H1 (cell line): ENCODE measurements around the gene ARHGAP32. TPM values are rescaled to one million over a fixed set of nuclear protein-coding genes. Genes with fewer than 3 reads are reported as not detected.

Experiments
- CTCF ChIA-PET: fragments of 300-600 bp; sonication (Branson Sonifier 250); formaldehyde crosslinking; loops from one replicate; lab custom pipeline; 2021; ENCODE audit not compliant: partially characterized antibody; lab: Charles Lee
- POLR2A ChIA-PET: fragments of 300-600 bp; sonication (Branson Sonifier 250); formaldehyde crosslinking; loops from one replicate; lab custom pipeline; 2021; ENCODE audit warnings: inconsistent platforms; ENCODE audit not compliant: partially characterized antibody; lab: Charles Lee
- DNase-seq, 2 experiments: peaks; one replicate each; pipeline versions ENCODE4 v3.0.0 to v3.0.0-alpha.2; 2010 to 2022; ENCODE audit warnings: low spot score in 2 of 2, low read depth in 1 of 2, mixed read lengths in 1 of 2
- FAIRE-seq: peaks from 2 replicates; lab custom pipeline; 2011; peaks lifted over from hg19 to GRCh38; lab: Jason Lieb, UNC
- H2AFZ ChIP-seq: 2 replicates; pipeline ENCODE4 v1.8.1; 2012; ENCODE audit warnings: low read length, inconsistent platforms
- H2AK5ac ChIP-seq: 2 replicates; pipeline ENCODE4 v1.6.1; 2013; ENCODE audit warnings: low read depth, low read length
- H2BK120ac ChIP-seq: replicated peaks from 2 replicates; pipeline ENCODE3; 2013; ENCODE audit warnings: low read depth, low read length, inconsistent platforms
- H2BK12ac ChIP-seq: 2 replicates; pipeline ENCODE4 v1.6.1; 2013; ENCODE audit warnings: low read depth, low read length
- H2BK15ac ChIP-seq: 2 replicates; pipeline ENCODE4 v1.6.1; 2013; ENCODE audit warnings: low read length
- H2BK20ac ChIP-seq: 2 replicates; pipeline ENCODE4 v1.6.1; 2013; ENCODE audit warnings: low read length
- H2BK5ac ChIP-seq: 2 replicates; pipeline ENCODE4 v1.6.1; 2013; ENCODE audit warnings: low read depth, low read length
- H3K14ac ChIP-seq: 2 replicates; pipeline ENCODE4 v1.6.1; 2013; ENCODE audit warnings: inconsistent platforms; ENCODE audit not compliant: insufficient read length
- H3K18ac ChIP-seq: 2 replicates; pipeline ENCODE4 v1.6.1; 2013; ENCODE audit warnings: low read length; ENCODE audit errors: extremely low read depth
- H3K23ac ChIP-seq: 2 replicates; pipeline ENCODE4 v1.6.1; 2013; ENCODE audit warnings: inconsistent platforms; ENCODE audit not compliant: insufficient read length
- H3K23me2 ChIP-seq: 2 replicates; pipeline ENCODE4 v1.6.1; 2013; ENCODE audit warnings: low read depth, low read length
- H3K27ac ChIP-seq: 2 replicates; pipeline ENCODE4 v1.6.1; 2011; ENCODE audit warnings: low read depth, low read length, inconsistent platforms
- H3K27me3 ChIP-seq, 4 experiments: replicated peaks in 1 of 4; 1 replicate in 1 of 4; 2 replicates in 3 of 4; pipeline versions ENCODE4 v1.6.1 to v1.8.1; 2011 to 2013; ENCODE audit warnings: low read length in 3 of 4, mild to moderate bottlenecking in 3 of 4, inconsistent platforms in 2 of 4, mixed read lengths in 2 of 4, moderate library complexity in 1 of 4; ENCODE audit not compliant: control insufficient read depth in 3 of 4, insufficient read depth in 3 of 4; ENCODE audit errors: extremely low read depth in 1 of 4
- H3K36me3 ChIP-seq, 4 experiments: 2 replicates each; pipeline versions ENCODE4 v1.6.1 to v1.8.1; 2011 to 2013; ENCODE audit warnings: mild to moderate bottlenecking in 4 of 4, low read length in 3 of 4, moderate library complexity in 2 of 4, control low read depth in 1 of 4, inconsistent platforms in 1 of 4; ENCODE audit not compliant: insufficient read depth in 4 of 4, control insufficient read depth in 2 of 4
- H3K4ac ChIP-seq: replicated peaks from 2 replicates; pipeline ENCODE3; 2013; ENCODE audit warnings: low read length, low read depth, mixed read lengths, inconsistent platforms; ENCODE audit not compliant: insufficient read length
- H3K4me1 ChIP-seq, 4 experiments: replicated peaks in 1 of 4; 1 replicate in 1 of 4; 2 replicates in 3 of 4; pipeline versions ENCODE4 v1.6.1 to v1.8.1; 2011 to 2013; ENCODE audit warnings: low read length in 3 of 4, inconsistent platforms in 2 of 4, mixed read lengths in 1 of 4; ENCODE audit not compliant: insufficient read depth in 4 of 4, control insufficient read depth in 3 of 4
- H3K4me2 ChIP-seq, 2 experiments: 2 replicates each; pipeline versions ENCODE4 v1.6.1 to v1.8.1; 2011 to 2013; ENCODE audit warnings: low read depth in 2 of 2, low read length in 2 of 2, control low read depth in 1 of 2, inconsistent platforms in 1 of 2, mild to moderate bottlenecking in 1 of 2; ENCODE audit not compliant: insufficient read depth in 1 of 2
- H3K4me3 ChIP-seq, 4 experiments: fragments of 200-600, 300-600 bp in 1 of 4; sonication (generic), shearing (Covaris generic), sonication (Bioruptor Twin) in 1 of 4; 2 replicates each; pipeline versions ENCODE4 v1.5.1 to v1.8.1; 2011 to 2016; ENCODE audit warnings: low read length in 4 of 4, low read depth in 3 of 4, control low read depth in 2 of 4, inconsistent platforms in 2 of 4, mild to moderate bottlenecking in 2 of 4, mixed read lengths in 1 of 4, moderate library complexity in 1 of 4; ENCODE audit not compliant: insufficient read depth in 2 of 4; ENCODE audit errors: extremely low read depth in 1 of 4
- H3K56ac ChIP-seq: replicated peaks from 2 replicates; pipeline ENCODE3; 2013; ENCODE audit warnings: low read depth, mild to moderate bottlenecking, mixed read lengths, low read length, inconsistent platforms; ENCODE audit not compliant: insufficient read length
- H3K79me1 ChIP-seq: 2 replicates; pipeline ENCODE4 v1.6.1; 2013; ENCODE audit warnings: low read depth, low read length, control low read depth
- H3K79me2 ChIP-seq, 2 experiments: 2 replicates each; pipeline versions ENCODE4 v1.6.1 to v1.8.1; 2012 to 2013; ENCODE audit warnings: low read length in 2 of 2, mild to moderate bottlenecking in 2 of 2, inconsistent platforms in 1 of 2; ENCODE audit not compliant: insufficient read depth in 2 of 2, control insufficient read depth in 1 of 2
- H3K9ac ChIP-seq, 4 experiments: replicated peaks in 1 of 4; 1 replicate in 1 of 4; 2 replicates in 3 of 4; pipeline versions ENCODE4 v1.6.1 to v1.8.1; 2011 to 2013; ENCODE audit warnings: low read depth in 3 of 4, low read length in 3 of 4, control low read depth in 2 of 4, mild to moderate bottlenecking in 2 of 4, moderate library complexity in 2 of 4, inconsistent platforms in 1 of 4; ENCODE audit errors: extremely low read depth in 1 of 4
- H3K9me3 ChIP-seq, 2 experiments: 2 replicates each; pipeline versions ENCODE4 v1.6.1 to v1.8.1; 2012 to 2013; ENCODE audit warnings: mild to moderate bottlenecking in 2 of 2, moderate library complexity in 2 of 2, control low read depth in 1 of 2, inconsistent platforms in 1 of 2, low read depth in 1 of 2, low read length in 1 of 2, mixed read lengths in 1 of 2; ENCODE audit not compliant: insufficient read depth in 2 of 2
- H4K20me1 ChIP-seq, 2 experiments: replicated peaks in 1 of 2; 2 replicates each; pipeline versions ENCODE3 to v1.8.1; 2011 to 2013; ENCODE audit warnings: inconsistent platforms in 2 of 2, low read length in 2 of 2, mild to moderate bottlenecking in 1 of 2; ENCODE audit not compliant: insufficient read depth in 2 of 2, control insufficient read depth in 1 of 2
- H4K5ac ChIP-seq: 2 replicates; pipeline ENCODE4 v1.6.1; 2013; ENCODE audit warnings: low read length, low read depth, mixed read lengths, inconsistent platforms; ENCODE audit not compliant: insufficient read length
- H4K8ac ChIP-seq: 2 replicates; pipeline ENCODE4 v1.8.0; 2013; ENCODE audit warnings: mild to moderate bottlenecking, moderate library complexity, low read length, inconsistent platforms; ENCODE audit not compliant: insufficient read depth; ENCODE audit errors: extremely low read depth
- H4K91ac ChIP-seq: replicated peaks from 2 replicates; pipeline ENCODE3; 2013; ENCODE audit warnings: low read length, mixed read lengths, inconsistent platforms; ENCODE audit not compliant: insufficient read length
- CTCF ChIP-seq, 3 experiments: IDR thresholded peaks; 1 replicate in 2 of 3; 2 replicates in 1 of 3; pipeline versions ENCODE4 v1.5.1 to v1.6.1; 2011; ENCODE audit warnings: low read length in 3 of 3, mild to moderate bottlenecking in 3 of 3, inconsistent platforms in 2 of 3, low read depth in 1 of 3, moderate library complexity in 1 of 3; ENCODE audit not compliant: insufficient read depth in 1 of 3; ENCODE audit errors: control extremely low read depth in 1 of 3
- SP2 ChIP-seq: IDR thresholded peaks from 2 replicates; pipeline ENCODE4 v1.6.1; 2012; ENCODE audit warnings: mild to moderate bottlenecking, low read length, inconsistent platforms
- WGBS, 2 experiments: shearing (Covaris generic) in 1 of 2; methylation state at CpG; one replicate each; pipeline versions ENCODE4 v1.1.6 to v1.1.7; 2013 to 2015; ENCODE audit warnings: low lambda C conversion rate in 2 of 2, mixed read lengths in 2 of 2, inconsistent platforms in 1 of 2, low coverage in 1 of 2, missing lambda C conversion rate in 1 of 2; ENCODE audit not compliant: insufficient replicate concordance in 2 of 2, insufficient coverage in 1 of 2, insufficient read length in 1 of 2; ENCODE audit errors: extremely low coverage in 1 of 2, missing lambda C conversion rate in 1 of 2; 5-methylcytosine and 5-hydroxymethylcytosine counted together
- polyA plus RNA-seq, 7 experiments: library from polyadenylated mRNA; depleted of rRNA in 3 of 7; stranded (reverse) in 5 of 7; unstranded in 2 of 7; fragments of >200 nt in 5 of 7; fragments of 200-250 nt in 2 of 7; gene quantifications; 1 replicate in 5 of 7; 2 replicates in 1 of 7; 4 replicates in 1 of 7; pipeline versions ENCODE4 v1.2.1 to v1.2.3, GENCODE V29; 2011 to 2013; ENCODE audit warnings: missing spikeins in 2 of 7, mixed read lengths in 2 of 7
- total RNA-seq: library from RNA; stranded (reverse); fragmentation: NEBNext Ultra II Directional; extraction: Animal tissue kit (Norgen Biotek cat#: 25700); gene quantifications from 2 replicates; pipeline ENCODE4 v1.2.1, GENCODE V29; 2021

The ARHGAP32 gene
- total and polyA plus RNA-seq, 2 of the 8 experiments (the other 6 are each of a cell fraction or from before 2014, with no cell fraction given) = 13.7 to 30.0 TPM

GRCh38 chr11:128968916-128969315 lies 223.2 kb downstream of the ARHGAP32 start:
- TF ChIP-seq SP2 (no peak), CTCF (IDR thresholded peaks at IDR 0.05; ENCODE audit: control extremely low read depth in 1 of 3, insufficient read depth in 1 of 3, low read depth in 1 of 3, low read length in 3 of 3) (peak in 2 of 3 experiments; percentile 19 to 20; a peak in 2 of 4 replicates)
- Histone ChIP-seq H3K9ac (no peak overlapping the region), H3K23ac (no peak overlapping the region), H4K8ac (no peak overlapping the region), H3K79me1 (no peaks in the 10 kb centered on the region), H3K14ac (no peak overlapping the region), H3K27ac (no peak overlapping the region), H2BK120ac (no peak overlapping the region), H2BK12ac (no peak overlapping the region), H3K4me2 (no peak overlapping the region), H4K91ac (no peak overlapping the region), H3K4me3 (no peak overlapping the region), H3K4me1 (no peaks in the 10 kb centered on the region), H3K4ac (no peak overlapping the region), H2AK5ac (no peak overlapping the region), H3K27me3 (no peaks in the 10 kb centered on the region), H2BK20ac (no peak overlapping the region), H3K18ac (no peak overlapping the region), H3K9me3 (no peaks in the 10 kb centered on the region), H3K79me2 (no peaks in the 10 kb centered on the region), H3K36me3 (peaks cover 5 to 44% (median 17%) of the 10 kb centered on the region in 4 experiments; a peak in 6 of 8 replicates), H2BK15ac (no peak overlapping the region), H2BK5ac (no peak overlapping the region), H3K56ac (no peak overlapping the region), H2AFZ (no peak overlapping the region), H4K20me1 (peaks cover 0 to 5% of the 10 kb centered on the region in 2 experiments), H4K5ac (no peak overlapping the region), H3K23me2 (no peaks in the 10 kb centered on the region)
- POLR2A ChIA-PET = no interaction called here
- no peak for FAIRE-seq
- CTCF ChIA-PET = interaction anchor here (1.0 to 2.1 kb wide), 2 partner anchors 81 to 365 kb away, joined by 5 read pairs; no protein-coding TSS in a partner anchor
- WGBS, 2 experiments = 92% methylated on average over 8 of the region's 9 CpGs; no CpG with 5 or more reads in 1 of the 2 experiments
- DNase-seq = no peak
